ACC112 (cell line): ENCODE measurements around the gene NRP1.
"Not testable (repeated sequence)": the region's sequence is repeated elsewhere in the genome, so short reads cannot be mapped to it uniquely, and the experiment has no call there.

Experiments
- H2AFZ ChIP-seq: fragments of 200-600 bp; sonication (generic); one replicate; pipeline ENCODE4 v1.6.0; 2017; ENCODE audit warnings: antibody characterized with exemption, low read length; ENCODE audit not compliant: unreplicated experiment
- H3K27ac ChIP-seq: fragments of 200-600 bp; sonication (generic); 2 replicates; pipeline ENCODE4 v1.5.1; 2014; ENCODE audit warnings: low read depth, mild to moderate bottlenecking, antibody characterized with exemption, low read length, moderate library complexity
- H3K27me3 ChIP-seq: fragments of 200-600 bp; sonication (generic); 2 replicates; pipeline ENCODE4 v1.6.1; 2014; ENCODE audit warnings: mild to moderate bottlenecking, antibody characterized with exemption, low read length, moderate library complexity, mixed read lengths; ENCODE audit not compliant: insufficient read depth
- H3K36me3 ChIP-seq: fragments of 200-600 bp; sonication (generic); 2 replicates; pipeline ENCODE4 v1.6.1; 2016; ENCODE audit warnings: mild to moderate bottlenecking, antibody characterized with exemption, low read length, moderate library complexity, mixed read lengths; ENCODE audit not compliant: insufficient read depth
- H3K4me1 ChIP-seq: fragments of 200-600 bp; sonication (generic); one replicate; pipeline ENCODE4 v1.6.1; 2016; ENCODE audit warnings: low read length, mixed read lengths; ENCODE audit not compliant: insufficient read depth, unreplicated experiment, control insufficient read depth
- H3K4me3 ChIP-seq: fragments of 200-600 bp; sonication (generic); 2 replicates; pipeline ENCODE4 v1.5.1; 2014; ENCODE audit warnings: mild to moderate bottlenecking, low read depth, low read length
- H3K79me2 ChIP-seq: fragments of 200-600 bp; sonication (generic); one replicate; pipeline ENCODE4 v1.6.0; 2016; ENCODE audit warnings: low read length; ENCODE audit not compliant: control insufficient read depth, unreplicated experiment, insufficient read depth

NRP1 gene

GRCh38 chr10:33142295-33142694 is 192.2 kb downstream of the NRP1 start:
- no peak overlapping the region for H3K4me3 ChIP-seq
- no peaks in the 10 kb centered on the region for H3K79me2 ChIP-seq
- H2AFZ ChIP-seq = peak overlapping the region; percentile 84
- H3K4me1 ChIP-seq = peaks cover 23% of the 10 kb centered on the region
- no peaks in the 10 kb centered on the region for H3K27me3 ChIP-seq
- peak overlapping the region; percentile 66 for H3K27ac ChIP-seq
- H3K36me3 ChIP-seq = no peaks in the 10 kb centered on the region

DNA sequence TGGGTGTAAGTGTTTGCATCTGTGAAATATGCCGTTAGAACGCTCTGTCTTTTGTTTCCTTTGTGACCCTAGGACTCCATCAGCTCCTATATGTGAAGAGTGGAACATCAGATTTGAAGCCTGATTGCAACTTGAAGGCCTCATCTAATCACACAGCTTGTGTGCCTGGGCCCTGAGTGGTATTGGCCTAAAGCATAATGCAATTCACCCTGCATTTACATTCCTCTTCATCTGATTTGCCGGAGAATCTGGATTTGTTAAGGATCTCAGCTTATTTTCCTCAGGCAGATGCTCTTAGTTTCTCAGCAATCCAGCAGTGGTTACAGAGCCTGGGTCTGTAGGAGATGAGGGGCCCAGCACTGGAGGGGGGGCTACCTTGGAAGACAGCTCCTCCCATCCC is 193.2 kb downstream of the NRP1 start:
- Histone ChIP-seq H3K4me1 (peaks cover 34% of the 10 kb centered on the region), H3K79me2 (no peaks in the 10 kb centered on the region), H3K4me3 (no peak overlapping the region), H3K27ac (no peak overlapping the region), H2AFZ (no peak overlapping the region), H3K27me3 (no peaks in the 10 kb centered on the region), H3K36me3 (no peaks in the 10 kb centered on the region)

DNA sequence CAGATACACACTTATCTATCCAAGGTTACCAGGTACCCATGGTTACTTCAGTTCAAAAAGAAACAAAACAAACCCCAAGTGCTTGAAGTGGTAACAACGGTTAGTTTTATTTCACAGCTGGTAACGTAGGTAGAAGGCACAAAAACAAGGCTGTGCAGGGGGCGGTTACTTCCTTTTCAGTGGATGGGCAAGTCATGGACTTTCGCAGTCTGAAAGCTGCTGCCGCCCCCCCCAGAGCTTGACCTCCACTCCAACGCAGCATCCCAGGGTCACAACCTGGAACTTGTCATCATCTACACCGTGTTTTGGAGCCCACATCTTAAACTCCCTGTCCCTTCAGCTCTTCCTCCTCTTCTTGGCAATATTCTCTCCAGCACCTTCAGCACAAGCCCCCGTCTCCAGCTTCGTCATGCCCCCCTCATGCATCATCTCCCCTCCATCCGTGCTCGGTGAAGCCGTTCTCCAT is 195.3 kb downstream of the NRP1 start:
- no peaks in the 10 kb centered on the region for H3K36me3 ChIP-seq
- no peak overlapping the region for H3K4me3 ChIP-seq
- no peaks in the 10 kb centered on the region for H3K27me3 ChIP-seq
- H3K27ac ChIP-seq = no peak overlapping the region
- H3K79me2 ChIP-seq = no peaks in the 10 kb centered on the region
- peaks cover 48% of the 10 kb centered on the region for H3K4me1 ChIP-seq
- H2AFZ ChIP-seq = no peak overlapping the region

DNA sequence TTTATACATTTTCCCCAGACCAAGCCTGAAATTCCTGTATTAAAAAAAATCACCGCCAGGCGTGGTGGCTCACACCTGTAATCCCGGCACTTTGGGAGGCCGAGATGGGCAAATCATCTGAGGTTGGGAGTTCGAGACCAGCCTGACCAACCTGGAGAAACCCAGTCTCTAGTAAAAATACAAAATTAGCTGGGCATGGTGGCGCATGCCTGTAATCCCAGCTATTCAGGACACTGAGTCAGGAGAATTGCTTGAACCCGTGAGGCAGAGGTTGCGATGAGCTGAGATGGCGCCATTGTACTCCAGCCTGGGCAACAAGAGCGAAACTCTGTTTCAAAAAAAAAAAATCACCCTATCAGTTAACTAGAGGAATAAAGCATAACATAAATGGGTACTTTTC is 195.8 kb downstream of the NRP1 start:
- not testable (repeated sequence) for H3K27ac ChIP-seq, H3K4me3 ChIP-seq

DNA sequence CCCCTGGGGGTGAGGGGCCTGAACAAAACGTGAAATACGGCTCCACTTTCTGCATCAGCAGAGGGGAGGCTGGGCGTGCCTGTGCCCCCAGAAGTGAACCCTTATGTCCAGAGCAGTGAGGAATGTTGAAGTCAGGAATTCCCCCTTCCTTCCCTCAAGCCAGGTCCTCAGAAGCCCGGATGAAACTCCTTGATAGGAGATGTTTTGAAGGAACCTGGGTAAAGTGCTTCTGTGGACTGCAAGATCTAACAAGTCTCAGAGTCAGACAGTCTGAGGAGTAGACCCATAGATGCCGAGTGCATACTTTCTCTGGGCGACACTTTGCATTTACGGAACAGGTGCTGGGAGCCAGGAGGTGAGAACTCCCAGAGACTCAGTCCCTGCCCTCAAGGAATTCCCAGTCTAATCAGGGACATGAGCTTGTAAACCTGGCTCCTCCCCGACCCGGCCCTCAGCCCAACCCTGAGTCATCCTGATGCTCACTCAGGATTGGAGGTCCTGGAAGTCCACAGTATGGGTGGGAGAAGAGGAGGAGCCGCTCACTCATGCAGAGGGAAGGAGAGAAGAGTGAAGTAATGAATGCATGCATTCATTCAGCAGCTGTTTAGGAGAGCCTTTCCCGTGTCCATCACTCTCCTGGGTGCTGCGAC is 197.0 kb downstream of the NRP1 start:
- no peak overlapping the region for H3K4me3 ChIP-seq
- no peak overlapping the region for H2AFZ ChIP-seq
- peaks cover 52% of the 10 kb centered on the region for H3K4me1 ChIP-seq
- peak overlapping the region; percentile 91 for H3K27ac ChIP-seq
- H3K79me2 ChIP-seq = no peaks in the 10 kb centered on the region
- H3K36me3 ChIP-seq = no peaks in the 10 kb centered on the region
- H3K27me3 ChIP-seq = no peaks in the 10 kb centered on the region

More for the DNA sequence above, 195.8 kb downstream of the NRP1 start:
- not testable (repeated sequence) for H3K27me3 ChIP-seq, H3K36me3 ChIP-seq, H3K79me2 ChIP-seq, H2AFZ ChIP-seq
- H3K4me1 ChIP-seq = peaks cover 52% of the 10 kb centered on the region

GRCh38 chr10:33136781-33137180 is 197.7 kb downstream of the NRP1 start:
- H3K36me3 ChIP-seq = no peaks in the 10 kb centered on the region
- no peak overlapping the region for H2AFZ ChIP-seq
- H3K4me1 ChIP-seq = peaks cover 53% of the 10 kb centered on the region
- H3K79me2 ChIP-seq = no peaks in the 10 kb centered on the region
- no peak overlapping the region for H3K4me3 ChIP-seq
- H3K27ac ChIP-seq = peak overlapping the region; percentile 91
- H3K27me3 ChIP-seq = no peaks in the 10 kb centered on the region

- Histone ChIP-seq H3K27ac (peak overlapping the region; percentile 91), H3K36me3 (no peaks in the 10 kb centered on the region), H3K4me1 (peaks cover 58% of the 10 kb centered on the region), H3K4me3 (no peak overlapping the region), H2AFZ (no peak overlapping the region), H3K27me3 (no peaks in the 10 kb centered on the region), H3K79me2 (no peaks in the 10 kb centered on the region)
These were observed 198.2 kb downstream of the NRP1 start for GRCh38 chr10:33136271-33136670.

DNA sequence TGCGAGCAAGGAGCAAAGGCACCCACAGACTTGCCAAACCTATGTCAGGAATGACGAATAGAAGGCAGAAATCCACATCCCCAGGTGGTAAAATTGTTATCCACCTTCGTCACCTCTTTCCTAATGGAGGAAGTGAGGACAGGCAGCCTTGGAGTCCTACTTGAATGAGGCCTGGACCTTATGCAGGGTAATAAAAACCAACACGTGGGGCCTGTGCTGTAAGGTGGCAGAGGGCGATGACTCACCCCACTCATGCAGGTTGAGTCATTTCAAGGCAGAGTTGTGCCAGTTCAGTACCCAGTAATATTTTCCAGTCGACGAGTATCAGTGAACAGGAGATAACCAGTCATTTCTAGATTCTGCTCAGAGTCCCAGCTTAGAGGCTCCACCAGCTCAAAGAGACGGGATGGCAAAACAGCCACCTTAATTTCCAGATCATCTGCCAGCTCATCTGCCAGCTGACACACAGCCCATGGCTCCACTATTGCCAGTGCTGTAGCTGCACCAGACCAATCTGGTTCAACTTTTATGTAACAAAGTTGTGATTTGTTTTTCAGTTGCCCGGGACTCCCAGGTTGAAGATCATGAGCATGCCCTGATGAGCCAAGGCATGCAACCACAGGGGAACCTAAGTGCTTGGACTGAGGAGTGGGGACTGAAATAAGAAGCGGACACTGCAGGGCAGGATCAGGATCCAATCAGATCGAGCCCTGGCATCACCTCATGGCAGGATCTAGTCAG is 200.3 kb downstream of the NRP1 start:
- H3K4me1 ChIP-seq = peaks cover 77% of the 10 kb centered on the region
- H2AFZ ChIP-seq = no peak overlapping the region
- no peaks in the 10 kb centered on the region for H3K79me2 ChIP-seq
- no peaks in the 10 kb centered on the region for H3K36me3 ChIP-seq
- H3K27me3 ChIP-seq = no peaks in the 10 kb centered on the region
- H3K4me3 ChIP-seq = peak overlapping the region; percentile 14; the same call in 1 of the 2 replicates
- peak overlapping the region; percentile 91 for H3K27ac ChIP-seq

DNA sequence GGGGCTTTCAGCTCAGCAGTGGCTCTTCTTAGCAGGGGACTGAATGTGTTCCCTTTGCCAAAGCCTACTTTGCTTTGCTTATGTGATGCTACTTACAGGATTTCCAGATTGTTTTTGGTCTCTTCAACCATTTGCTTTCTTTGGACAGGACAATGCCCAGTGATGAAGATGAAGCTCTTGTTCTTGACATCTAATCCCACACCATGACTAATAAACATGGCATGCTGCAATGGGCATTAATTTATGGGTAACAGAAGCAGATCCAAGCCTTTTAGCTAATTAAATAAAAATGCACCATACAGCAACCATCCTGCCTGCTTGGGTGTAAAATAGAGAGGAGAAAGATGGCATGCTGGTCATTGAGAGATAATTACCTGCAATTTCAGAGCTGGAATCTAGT is 200.9 kb downstream of the NRP1 start:
- H3K27me3 ChIP-seq = no peaks in the 10 kb centered on the region
- no peaks in the 10 kb centered on the region for H3K36me3 ChIP-seq
- H3K4me3 ChIP-seq = peak overlapping the region; percentile 14; the same call in 1 of the 2 replicates
- H2AFZ ChIP-seq = no peak overlapping the region
- H3K4me1 ChIP-seq = peaks cover 83% of the 10 kb centered on the region
- H3K27ac ChIP-seq = peak overlapping the region; percentile 91
- H3K79me2 ChIP-seq = no peaks in the 10 kb centered on the region

DNA sequence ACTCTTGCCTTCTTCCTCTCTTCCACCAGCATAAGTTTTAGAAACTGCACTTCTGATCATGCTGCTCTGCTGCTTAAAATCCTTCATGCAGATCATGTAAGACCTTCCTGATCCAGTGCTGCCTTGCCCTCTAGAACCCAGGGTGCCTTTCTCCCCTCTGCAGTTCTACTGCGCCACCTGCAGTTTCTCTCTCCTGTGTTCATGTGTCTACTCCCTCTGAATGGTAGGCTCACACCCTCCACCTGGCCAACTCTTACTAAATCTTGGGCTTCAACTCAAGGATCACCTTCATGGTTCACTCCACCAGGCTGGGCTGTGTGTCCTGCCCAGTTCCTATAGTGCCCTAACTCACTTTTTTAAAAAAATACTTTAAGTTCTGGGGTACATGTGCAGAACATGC is 201.8 kb downstream of the NRP1 start:
- no peaks in the 10 kb centered on the region for H3K79me2 ChIP-seq
- H3K27me3 ChIP-seq = no peaks in the 10 kb centered on the region
- no peak overlapping the region for H3K4me3 ChIP-seq
- peak overlapping the region; percentile 91; the same call in 1 of the 2 replicates for H3K27ac ChIP-seq
- H2AFZ ChIP-seq = no peak overlapping the region
- H3K36me3 ChIP-seq = no peaks in the 10 kb centered on the region
- H3K4me1 ChIP-seq = peaks cover 83% of the 10 kb centered on the region

DNA sequence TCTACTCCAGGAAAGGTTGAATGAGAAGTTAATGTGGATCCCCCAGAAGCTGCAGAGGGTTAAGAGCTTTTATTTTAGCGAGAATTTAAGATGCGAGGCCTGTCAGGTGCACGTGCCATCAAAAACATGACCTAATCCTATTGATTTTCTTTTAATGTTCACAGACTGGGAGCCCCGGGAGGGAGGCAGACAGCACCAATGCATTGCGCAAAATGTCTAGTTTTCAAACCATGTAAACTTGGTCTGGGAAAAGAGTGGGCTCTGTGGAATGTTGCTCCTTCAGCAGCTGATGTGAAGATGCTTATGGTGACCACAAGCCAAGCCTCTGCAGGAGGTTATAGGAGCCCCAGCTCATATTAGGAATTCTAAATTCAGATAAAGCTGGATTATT is 204.5 kb downstream of the NRP1 start:
- peak overlapping the region; percentile 96 for H3K27ac ChIP-seq
- H3K4me1 ChIP-seq = peaks cover 74% of the 10 kb centered on the region
- H3K4me3 ChIP-seq = 0 out of 2 replicates have a peak overlapping the region, but pooled peaks have one; percentile 0
- H3K36me3 ChIP-seq = no peaks in the 10 kb centered on the region
- H2AFZ ChIP-seq = no peak overlapping the region
- H3K27me3 ChIP-seq = no peaks in the 10 kb centered on the region
- no peaks in the 10 kb centered on the region for H3K79me2 ChIP-seq
